ENCODE measurements around the gene MORC4.

MORC4 gene

DNA sequence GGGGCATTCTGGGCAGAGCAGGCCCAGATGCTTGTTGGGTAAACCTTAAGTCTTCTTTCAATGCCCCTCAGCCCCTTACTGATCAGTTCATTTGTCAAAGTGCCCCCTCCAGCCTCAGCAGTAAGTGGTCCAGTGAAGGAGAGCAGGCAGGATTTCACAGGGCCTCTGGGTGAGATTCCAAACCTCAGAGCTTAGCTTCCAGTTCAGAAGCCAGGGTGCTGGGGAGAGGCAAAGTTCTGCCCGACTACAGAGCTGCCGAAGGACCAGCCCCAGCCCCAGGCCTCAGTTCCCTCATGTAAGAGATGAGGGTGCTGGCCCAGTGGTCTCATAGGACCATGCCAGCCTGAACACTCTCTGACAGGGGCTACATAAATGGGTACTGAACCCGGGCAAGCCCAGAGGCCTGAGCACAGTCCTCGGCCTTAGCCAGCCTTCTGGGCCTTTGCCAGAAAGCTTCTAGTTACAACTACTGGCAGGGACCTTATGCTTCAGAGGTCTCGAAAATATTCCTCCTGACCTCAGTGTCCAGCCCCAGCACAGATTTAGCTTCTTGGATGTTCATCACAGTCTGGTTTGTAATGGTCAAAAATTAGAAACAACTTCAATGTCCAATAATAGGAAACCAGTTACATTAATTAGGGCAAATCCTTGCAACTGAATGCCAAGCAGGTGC lies 96.0 kb downstream of the MORC4 start:
- no peak for TF ChIP-seq CTCF (IDR thresholded peaks at IDR 0.05; ENCODE audit: unreplicated experiment in 3 of 3)
- Mint-ChIP-seq H3K27ac (peak overlapping the region; percentile 47 to 76 (median 64)), H3K4me1 (peaks cover 43% of the 10 kb centered on the region), H3K9me3 (peaks cover 3% of the 10 kb centered on the region), H3K27me3 (ENCODE audit: low read depth) (peaks cover 6% of the 10 kb centered on the region), H3K4me3 (no peak overlapping the region), H3K36me3 (ENCODE audit: low read depth) (no peaks in the 10 kb centered on the region)

DNA sequence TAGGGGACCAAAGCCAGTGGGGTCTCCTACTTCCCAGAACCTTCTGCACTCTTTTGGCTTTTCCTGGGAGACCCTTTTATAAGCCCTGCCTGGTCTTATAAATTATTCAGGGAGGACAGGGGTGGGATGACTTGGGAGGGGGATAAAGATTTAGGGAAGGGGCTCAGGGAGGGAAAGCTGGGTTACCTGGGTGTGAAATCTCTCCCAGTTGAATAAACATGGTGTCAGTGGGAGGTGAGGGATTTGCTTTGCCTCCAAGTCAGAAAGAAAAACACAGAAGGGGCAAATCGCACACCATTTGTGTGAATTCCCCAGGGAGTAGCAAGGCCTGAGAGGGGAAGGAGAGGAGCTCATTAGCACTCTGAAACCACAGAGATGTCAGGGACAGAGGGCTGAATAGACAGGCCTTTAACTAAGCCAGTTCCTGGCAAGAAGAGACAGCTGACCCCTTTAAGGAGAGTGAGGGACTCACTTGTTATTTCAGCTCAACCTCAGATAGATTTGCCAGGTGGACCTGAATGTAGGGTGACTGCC lies 96.7 kb downstream of the MORC4 start, which contains the start of gene RIPPLY1:
Gene RIPPLY1, minus strand, starts transcription at position 51 of the 534 bp plus-strand sequence. CDS start 54 bp downstream, outside the sequence.
- Mint-ChIP-seq H3K4me1 (peaks cover 44% of the 10 kb centered on the region), H3K27ac (peak within 1 kb of the TSS; percentile 32 to 76 (median 47)), H3K4me3 (no peak within 1 kb of the TSS), H3K27me3 (ENCODE audit: low read depth) (peaks cover 6% of the 10 kb centered on the region), H3K9me3 (no peaks in the 10 kb centered on the region), H3K36me3 (ENCODE audit: low read depth) (no peaks in the 10 kb centered on the region)
- TF ChIP-seq CTCF (IDR thresholded peaks at IDR 0.05; ENCODE audit: unreplicated experiment in 3 of 3), result no peak

DNA sequence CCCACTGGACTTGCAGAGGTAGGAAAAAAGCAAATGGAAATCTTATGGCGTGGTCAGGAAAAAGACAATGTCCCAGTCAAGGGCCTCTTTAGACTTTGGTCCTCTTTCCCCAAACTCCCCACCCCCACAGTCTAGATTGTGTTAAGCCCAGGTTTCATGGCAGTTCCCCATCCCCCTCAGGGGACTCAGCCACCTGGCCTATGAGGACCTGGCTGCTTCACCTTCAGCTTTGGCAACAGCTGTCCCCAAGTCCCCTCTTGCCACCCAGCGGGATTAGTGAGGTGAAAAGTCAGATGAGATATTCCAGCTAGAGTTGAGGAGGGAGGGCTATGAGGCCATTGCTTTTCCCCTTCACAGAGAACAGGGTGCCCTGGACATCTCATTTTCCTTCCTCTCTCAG lies 97.3 kb downstream of the MORC4 start:
- H3K9me3 Mint-ChIP-seq, result no peaks in the 10 kb centered on the region
- peaks cover 38% of the 10 kb centered on the region for H3K4me1 Mint-ChIP-seq
- H3K36me3 Mint-ChIP-seq (ENCODE audit: low read depth), result no peaks in the 10 kb centered on the region
- peak overlapping the region in 1 of 3 experiments; percentile 76 for H3K27ac Mint-ChIP-seq
- H3K27me3 Mint-ChIP-seq (ENCODE audit: low read depth), result peaks cover 6% of the 10 kb centered on the region
- TF ChIP-seq CTCF (IDR thresholded peaks at IDR 0.05; ENCODE audit: unreplicated experiment in 3 of 3), result no peak
- no peak overlapping the region for H3K4me3 Mint-ChIP-seq

DNA sequence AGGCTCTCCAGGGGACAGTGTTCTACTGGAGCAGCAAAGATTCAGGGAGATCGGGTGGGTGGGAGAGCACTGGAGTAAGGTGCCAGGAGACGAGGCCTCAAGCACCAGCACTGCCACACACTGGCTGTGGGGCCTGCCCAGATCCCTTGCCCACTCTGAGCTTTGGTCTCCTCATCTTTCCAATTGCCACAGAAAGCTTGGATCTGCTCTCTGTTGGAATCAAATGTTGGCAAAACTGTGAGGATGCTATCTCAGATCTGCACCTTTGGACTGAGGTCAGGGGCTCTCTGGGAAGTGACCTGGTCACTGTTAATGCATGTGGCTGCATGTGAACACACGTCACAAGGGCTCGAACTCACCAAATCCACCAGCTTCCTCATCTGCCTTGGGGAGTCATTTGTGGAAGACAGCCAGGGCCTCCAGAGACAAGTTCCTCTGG lies 98.2 kb downstream of the MORC4 start:
- Mint-ChIP-seq H3K4me1 (peaks cover 33% of the 10 kb centered on the region), H3K4me3 (no peak overlapping the region), H3K27ac (no peak overlapping the region), H3K9me3 (no peaks in the 10 kb centered on the region), H3K36me3 (ENCODE audit: low read depth) (no peaks in the 10 kb centered on the region), H3K27me3 (ENCODE audit: low read depth) (peaks cover 6% of the 10 kb centered on the region)
- no peak for TF ChIP-seq CTCF (IDR thresholded peaks at IDR 0.05; ENCODE audit: unreplicated experiment in 3 of 3)

GRCh38 chrX:106901341-106901740 lies 98.7 kb downstream of the MORC4 start:
- Mint-ChIP-seq H3K9me3 (peaks cover under 1% of the 10 kb centered on the region), H3K36me3 (ENCODE audit: low read depth) (no peaks in the 10 kb centered on the region), H3K27ac (no peak overlapping the region), H3K27me3 (ENCODE audit: low read depth) (peaks cover 6% of the 10 kb centered on the region), H3K4me1 (peaks cover 29% of the 10 kb centered on the region), H3K4me3 (no peak overlapping the region)
- TF ChIP-seq CTCF (IDR thresholded peaks at IDR 0.05; ENCODE audit: unreplicated experiment in 3 of 3), result no peak

DNA sequence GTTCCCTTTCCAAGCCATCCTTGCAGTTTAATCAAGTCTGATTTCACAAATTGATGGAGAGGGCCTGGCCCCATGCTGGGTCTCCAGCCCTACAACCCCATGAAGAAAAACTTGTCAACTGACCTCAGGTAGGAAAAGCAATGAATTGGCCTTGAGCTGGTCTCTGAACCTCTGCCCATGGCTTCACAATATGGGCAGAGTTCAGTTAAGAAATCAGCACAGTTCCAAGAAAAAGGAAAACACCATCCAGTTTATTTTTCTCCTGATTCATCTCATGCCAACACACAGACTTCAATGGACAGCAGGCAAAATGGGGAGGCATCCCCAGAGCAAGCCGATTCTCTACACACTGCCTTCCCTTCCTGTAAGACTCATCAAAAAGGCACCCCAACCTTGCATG lies 100.2 kb downstream of the MORC4 start:
- no peak for TF ChIP-seq CTCF (IDR thresholded peaks at IDR 0.05; ENCODE audit: unreplicated experiment in 3 of 3)
- Mint-ChIP-seq H3K9me3 (peaks cover 2% of the 10 kb centered on the region), H3K27me3 (ENCODE audit: low read depth) (peaks cover 6% of the 10 kb centered on the region), H3K27ac (peak overlapping the region in 1 of 3 experiments; percentile 22), H3K4me3 (no peak overlapping the region), H3K4me1 (peaks cover 22% of the 10 kb centered on the region), H3K36me3 (ENCODE audit: low read depth) (no peaks in the 10 kb centered on the region)
